Loucy (cell line): Measurements from ENCODE around the gene DLL4.

Experiments used
- H2AFZ ChIP-seq: fragments of 200-600 bp; sonication (generic); 2 replicates; pipeline ENCODE4 v1.6.0; 2016; ENCODE audit warnings: antibody characterized with exemption, mild to moderate bottlenecking, low read length, moderate library complexity
- H3F3A ChIP-seq: fragments of 200-600 bp; 2 replicates; pipeline ENCODE4 v1.6.0; 2016; ENCODE audit warnings: antibody characterized with exemption, low read depth, mild to moderate bottlenecking
- H3K27me3 ChIP-seq: fragments of 200-600 bp; sonication (generic); 2 replicates; pipeline ENCODE4 v1.6.1; 2014; ENCODE audit warnings: low read length, mild to moderate bottlenecking; ENCODE audit not compliant: insufficient read depth, poor library complexity, severe bottlenecking
- H3K36me3 ChIP-seq: fragments of 200-600 bp; sonication (generic); 2 replicates; pipeline ENCODE4 v1.6.1; 2016; ENCODE audit warnings: low read length; ENCODE audit not compliant: insufficient read depth
- H3K4me1 ChIP-seq: fragments of 200-600 bp; sonication (generic); 2 replicates; pipeline ENCODE4 v1.5.1; 2014; ENCODE audit warnings: low read length, mild to moderate bottlenecking; ENCODE audit not compliant: insufficient read depth, poor library complexity, severe bottlenecking
- H3K4me2 ChIP-seq: fragments of 200-600 bp; sonication (generic); 2 replicates; pipeline ENCODE4 v1.6.0; 2014; ENCODE audit warnings: antibody characterized with exemption, low read length, low read depth, mild to moderate bottlenecking; ENCODE audit not compliant: poor library complexity, severe bottlenecking
- H3K4me3 ChIP-seq: fragments of 200-600 bp; sonication (generic); 2 replicates; pipeline ENCODE4 v1.5.1; 2014; ENCODE audit warnings: low read length, mild to moderate bottlenecking, mixed read lengths; ENCODE audit not compliant: poor library complexity, severe bottlenecking
- H3K79me2 ChIP-seq: fragments of 200-600 bp; sonication (generic); 2 replicates; pipeline ENCODE4 v1.6.1; 2014; ENCODE audit warnings: low read length; ENCODE audit not compliant: insufficient read depth
- H3K9ac ChIP-seq: fragments of 200-600 bp; sonication (generic); 2 replicates; pipeline ENCODE4 v1.6.0; 2014; ENCODE audit warnings: mild to moderate bottlenecking, low read depth, low read length, moderate library complexity; ENCODE audit not compliant: poor library complexity, severe bottlenecking
- H3K9me2 ChIP-seq: fragments of 200-600 bp; sonication (generic); replicated peaks from 2 replicates; pipeline ENCODE4 v1.6.1; 2016; ENCODE audit warnings: low read depth, low read length, mixed read lengths
- H3K9me3 ChIP-seq: fragments of 200-600 bp; sonication (generic); 2 replicates; pipeline ENCODE4 v1.6.1; 2014; ENCODE audit warnings: mild to moderate bottlenecking, antibody characterized with exemption, low read length, low read depth; ENCODE audit not compliant: insufficient read depth
- H4K20me1 ChIP-seq: fragments of 200-600 bp; sonication (generic); 2 replicates; pipeline ENCODE4 v1.6.0; 2014; ENCODE audit warnings: antibody characterized with exemption, low read length, mild to moderate bottlenecking; ENCODE audit not compliant: insufficient read depth, poor library complexity, severe bottlenecking
- EZH2phosphoT487 ChIP-seq: fragments of 200-600 bp; IDR thresholded peaks from 2 replicates; pipeline ENCODE4 v1.6.1; 2018; ENCODE audit warnings: antibody characterized with exemption, mild to moderate bottlenecking, moderate library complexity, borderline replicate concordance
- TF ChIP-seq, protein P1 (sequence below): fragments of 200-600 bp; sonication (generic); conservative IDR thresholded peaks from 2 replicates; pipeline ENCODE4 v1.5.1; 2014; ENCODE audit warnings: mild to moderate bottlenecking, antibody characterized with exemption, low read length

The DLL4 gene

DNA sequence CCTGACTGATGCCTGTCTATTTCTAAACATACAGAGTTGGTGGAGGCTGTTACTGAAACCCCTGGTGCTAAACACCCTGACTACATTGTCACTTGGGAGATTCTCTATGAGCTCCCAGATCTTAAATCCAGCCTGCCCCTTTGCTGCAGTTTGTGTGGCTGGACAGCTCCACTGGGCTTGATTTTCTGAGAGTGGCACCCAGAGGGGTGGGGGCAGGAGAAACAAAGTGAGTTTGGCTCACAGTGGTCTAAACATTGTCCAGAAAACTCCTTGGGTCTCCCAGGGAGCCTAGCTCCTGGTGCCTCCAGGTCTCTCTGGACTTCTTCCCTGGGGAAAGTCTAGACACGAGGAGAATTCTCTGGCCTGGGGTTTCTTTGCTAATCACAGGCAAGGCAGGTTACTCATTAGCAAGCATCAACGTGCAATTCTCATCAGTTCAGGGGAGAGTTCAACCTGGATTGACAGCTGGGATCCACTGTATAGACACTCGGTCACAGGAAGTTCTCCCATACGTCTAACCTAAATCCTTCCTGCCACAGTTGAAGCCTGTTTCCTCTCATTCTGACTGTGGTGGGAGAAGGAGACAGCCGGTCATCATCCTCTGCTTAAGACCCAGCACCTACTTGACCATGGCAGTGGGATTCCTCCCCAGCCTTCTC, 7.1 kb upstream of the DLL4 start:
- H3K4me2 ChIP-seq = no peak overlapping the region
- H3K27me3 ChIP-seq = peaks cover 6% of the 10 kb centered on the region
- H4K20me1 ChIP-seq = no peaks in the 10 kb centered on the region
- no peaks in the 10 kb centered on the region for H3K79me2 ChIP-seq
- no peak overlapping the region for H3K9ac ChIP-seq
- H3K9me3 ChIP-seq = no peaks in the 10 kb centered on the region
- H3K4me3 ChIP-seq = no peak overlapping the region
- no peaks in the 10 kb centered on the region for H3K36me3 ChIP-seq
- no peaks in the 10 kb centered on the region for H3K9me2 ChIP-seq
- TF ChIP-seq EZH2phosphoT487 = no peak
- TF ChIP-seq, protein P1, sequence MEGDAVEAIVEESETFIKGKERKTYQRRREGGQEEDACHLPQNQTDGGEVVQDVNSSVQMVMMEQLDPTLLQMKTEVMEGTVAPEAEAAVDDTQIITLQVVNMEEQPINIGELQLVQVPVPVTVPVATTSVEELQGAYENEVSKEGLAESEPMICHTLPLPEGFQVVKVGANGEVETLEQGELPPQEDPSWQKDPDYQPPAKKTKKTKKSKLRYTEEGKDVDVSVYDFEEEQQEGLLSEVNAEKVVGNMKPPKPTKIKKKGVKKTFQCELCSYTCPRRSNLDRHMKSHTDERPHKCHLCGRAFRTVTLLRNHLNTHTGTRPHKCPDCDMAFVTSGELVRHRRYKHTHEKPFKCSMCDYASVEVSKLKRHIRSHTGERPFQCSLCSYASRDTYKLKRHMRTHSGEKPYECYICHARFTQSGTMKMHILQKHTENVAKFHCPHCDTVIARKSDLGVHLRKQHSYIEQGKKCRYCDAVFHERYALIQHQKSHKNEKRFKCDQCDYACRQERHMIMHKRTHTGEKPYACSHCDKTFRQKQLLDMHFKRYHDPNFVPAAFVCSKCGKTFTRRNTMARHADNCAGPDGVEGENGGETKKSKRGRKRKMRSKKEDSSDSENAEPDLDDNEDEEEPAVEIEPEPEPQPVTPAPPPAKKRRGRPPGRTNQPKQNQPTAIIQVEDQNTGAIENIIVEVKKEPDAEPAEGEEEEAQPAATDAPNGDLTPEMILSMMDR = no peak
- no peaks in the 10 kb centered on the region for H3F3A ChIP-seq
- peaks cover 9% of the 10 kb centered on the region for H3K4me1 ChIP-seq
- no peak overlapping the region for H2AFZ ChIP-seq

DNA sequence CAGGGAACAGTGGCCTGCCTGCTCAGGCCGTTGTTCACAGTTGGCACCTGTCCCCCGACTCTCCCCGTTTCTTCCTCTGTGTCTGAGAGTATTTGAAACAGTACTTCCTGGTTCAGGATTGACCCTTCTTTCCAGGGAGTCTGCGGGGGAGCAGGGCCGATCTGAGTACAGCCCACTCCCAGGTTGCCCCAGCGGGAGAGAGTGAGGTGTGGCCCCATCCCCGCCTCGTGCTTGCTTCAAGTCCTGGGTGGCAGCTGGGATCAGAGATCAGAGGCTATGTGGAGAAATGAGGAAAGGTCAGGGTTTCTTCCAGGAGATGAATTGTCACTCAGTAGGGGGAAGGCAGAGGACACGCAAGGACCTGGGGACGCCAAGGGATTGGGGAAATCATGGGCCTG, 6.5 kb upstream of the DLL4 start:
- Histone ChIP-seq H3K27me3 (peaks cover 11% of the 10 kb centered on the region), H3K79me2 (no peaks in the 10 kb centered on the region), H3K36me3 (no peaks in the 10 kb centered on the region), H3K9me3 (no peaks in the 10 kb centered on the region), H3F3A (no peaks in the 10 kb centered on the region), H3K4me1 (peaks cover 10% of the 10 kb centered on the region), H2AFZ (no peak overlapping the region), H3K4me2 (no peak overlapping the region), H3K4me3 (no peak overlapping the region), H4K20me1 (no peaks in the 10 kb centered on the region), H3K9ac (no peak overlapping the region), H3K9me2 (no peaks in the 10 kb centered on the region)
- TF ChIP-seq EZH2phosphoT487 = no peak
- TF ChIP-seq, protein P1 = no peak

DNA sequence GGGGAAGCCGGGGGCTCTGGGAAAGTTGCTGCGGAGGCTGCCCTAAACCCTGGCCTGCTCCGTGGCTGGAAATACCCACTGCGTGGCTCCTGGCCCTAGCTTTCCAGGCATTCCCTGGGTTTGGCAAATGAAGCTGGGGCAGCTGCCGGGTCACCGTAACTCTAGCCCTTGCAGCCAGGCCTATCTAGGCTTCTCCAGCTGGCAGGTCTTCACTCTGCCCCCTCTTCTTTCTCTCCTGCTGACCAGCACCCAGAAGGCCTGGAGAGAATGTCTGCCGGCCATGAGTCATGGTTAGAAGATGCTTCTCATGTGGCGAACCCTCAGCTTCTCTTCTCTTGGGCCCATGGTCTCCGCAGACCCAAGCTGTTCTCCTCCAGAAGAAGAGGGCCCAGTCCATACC, 5.6 kb upstream of the DLL4 start:
- H3K9ac ChIP-seq = no peak overlapping the region
- no peak for TF ChIP-seq EZH2phosphoT487
- TF ChIP-seq, protein P1 = no peak
- H4K20me1 ChIP-seq = no peaks in the 10 kb centered on the region
- H3K79me2 ChIP-seq = no peaks in the 10 kb centered on the region
- peaks cover 19% of the 10 kb centered on the region for H3K4me1 ChIP-seq
- H3K36me3 ChIP-seq = no peaks in the 10 kb centered on the region
- no peaks in the 10 kb centered on the region for H3F3A ChIP-seq
- H3K27me3 ChIP-seq = peaks cover 16% of the 10 kb centered on the region
- H2AFZ ChIP-seq = no peak overlapping the region
- no peaks in the 10 kb centered on the region for H3K9me3 ChIP-seq
- no peak overlapping the region for H3K4me2 ChIP-seq
- no peak overlapping the region for H3K4me3 ChIP-seq
- H3K9me2 ChIP-seq = no peaks in the 10 kb centered on the region
